CD4-positive, alpha-beta T cell treated with Interleukin-1 beta for 1 hour (primary cell): ENCODE data around the gene PYROXD2.
"Not testable (repeated sequence)": the region's sequence is repeated elsewhere in the genome, so short reads cannot be mapped to it uniquely, and the experiment has no call there.

ENCODE experiments used
- DNase-seq, 2 donors: peaks; one replicate each; pipeline ENCODE4 v3.0.0-alpha.2; 2020 to 2022

Gene PYROXD2

DNA sequence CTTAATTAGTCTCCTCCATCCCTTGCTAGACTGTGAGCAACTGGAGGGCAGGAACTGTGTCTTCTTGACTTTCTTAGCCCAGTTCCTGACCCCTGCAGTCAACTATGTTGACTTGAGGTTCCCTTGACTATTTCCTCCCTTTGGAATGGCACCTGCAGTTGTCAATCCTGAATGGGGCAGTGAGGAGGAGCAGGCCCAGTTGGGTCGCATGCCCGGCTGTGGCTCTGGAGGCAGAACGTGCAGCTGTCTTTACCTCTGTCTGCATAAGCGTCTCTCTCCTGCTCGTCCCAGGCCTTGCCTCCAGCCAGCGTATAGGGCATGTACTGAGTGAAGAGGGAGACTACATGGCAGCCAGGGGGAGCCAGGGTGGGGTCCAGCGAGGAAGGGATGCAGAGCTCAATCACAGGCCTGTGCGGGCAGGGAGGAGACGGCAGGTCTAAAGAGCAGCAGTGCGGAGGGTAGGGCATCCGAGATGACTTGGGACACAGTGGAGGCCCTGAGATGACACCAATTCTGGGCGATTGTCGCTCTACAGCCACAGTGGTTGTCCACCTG is 26.8 kb downstream of the PYROXD2 start:
- no peak for DNase-seq

DNA sequence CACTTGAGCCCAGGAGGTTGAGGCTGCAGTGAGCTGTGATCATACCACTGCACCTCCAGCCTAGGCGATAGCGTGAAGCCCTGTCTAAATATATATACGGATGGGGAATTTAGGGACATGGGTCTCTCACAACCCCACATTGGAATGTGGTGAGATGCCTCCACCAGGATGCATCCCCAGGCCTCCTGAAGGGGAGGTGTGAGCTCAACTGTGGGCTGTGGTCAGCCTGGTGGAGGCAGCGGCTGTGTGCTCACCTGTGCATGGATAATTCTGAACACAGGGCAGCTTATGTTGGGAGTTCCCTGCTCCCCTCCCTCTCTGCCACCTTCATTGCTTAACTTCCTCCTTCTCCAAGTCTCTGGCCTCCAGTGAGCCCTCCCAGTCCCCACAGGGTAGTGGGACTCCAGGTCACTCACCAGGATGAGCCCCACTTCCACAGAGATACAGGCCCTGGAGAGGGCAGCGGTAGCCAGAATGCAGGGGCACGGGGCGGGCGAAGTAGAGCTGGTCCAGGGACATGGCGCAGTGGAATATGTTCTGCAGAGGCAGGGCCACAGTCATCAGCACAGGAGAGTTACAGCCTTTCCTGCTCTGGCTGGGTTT is 30.4 kb downstream of the PYROXD2 start:
- DNase-seq, result no peak

DNA sequence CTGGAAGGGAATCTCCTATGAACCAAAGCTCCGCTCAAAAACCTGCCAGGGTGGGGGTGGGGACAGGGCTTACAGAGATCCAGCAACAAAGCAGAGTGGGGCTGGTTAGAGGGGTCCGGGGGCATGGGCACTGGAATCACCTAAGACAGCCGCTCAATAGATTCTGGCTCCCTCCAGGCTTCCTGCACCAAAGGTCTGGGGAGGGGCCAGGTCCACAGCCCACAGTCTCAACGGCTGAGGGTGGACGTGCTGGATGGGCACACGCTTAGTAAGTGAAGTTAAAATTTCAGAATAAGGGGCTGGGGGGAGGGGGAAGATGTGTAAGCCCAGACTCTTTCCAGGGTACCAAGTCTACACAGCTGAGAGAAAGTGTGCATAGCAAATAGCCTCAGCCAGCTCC is 31.1 kb downstream of the PYROXD2 start:
- DNase-seq, result no peak

DNA sequence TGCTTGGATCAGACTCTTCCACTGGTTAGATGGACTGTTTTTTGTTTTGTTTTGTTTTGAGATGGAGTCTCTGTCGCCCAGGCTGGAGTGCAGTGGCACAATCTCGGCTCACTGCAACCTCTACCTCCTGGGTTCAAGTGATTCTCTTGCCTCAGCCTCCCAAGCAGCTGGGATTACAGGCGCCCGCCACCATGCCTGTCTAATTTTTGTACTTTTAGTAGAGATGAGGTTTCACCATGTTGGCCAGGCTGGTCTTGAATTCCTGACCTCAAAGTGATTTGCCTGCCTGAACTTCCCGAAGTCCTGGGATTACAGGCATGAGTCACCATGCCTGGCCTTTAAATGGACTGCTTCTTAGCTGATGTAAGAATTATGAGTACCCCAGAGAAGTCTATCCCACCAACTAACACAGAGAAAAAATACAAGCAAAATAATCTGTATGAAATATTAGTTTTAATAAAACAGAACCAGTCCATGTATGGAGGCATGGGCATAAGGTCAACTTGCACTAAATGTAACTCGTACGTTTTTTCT is 31.8 kb downstream of the PYROXD2 start:
- DNase-seq, result not testable (repeated sequence)

DNA sequence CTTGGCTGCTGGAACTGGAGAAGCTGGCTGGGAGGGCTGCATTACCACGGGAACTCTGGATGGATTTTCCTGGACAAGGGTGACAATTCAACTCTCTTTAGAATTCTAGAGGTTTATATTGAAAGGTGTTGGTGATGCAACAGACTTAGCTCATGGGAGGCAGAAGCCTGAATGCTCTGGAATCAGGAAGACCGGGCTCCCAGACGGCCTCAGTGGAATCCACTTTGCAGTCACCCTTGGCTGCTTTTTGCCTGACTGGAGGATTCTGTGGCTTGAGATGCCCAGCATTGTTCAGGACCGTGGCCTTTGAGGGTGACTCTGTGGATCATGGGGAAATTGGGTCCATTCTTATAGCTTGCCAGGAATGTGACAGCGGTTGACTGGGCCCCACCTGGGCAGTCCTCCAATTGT is 32.3 kb downstream of the PYROXD2 start:
- DNase-seq, result no peak

DNA sequence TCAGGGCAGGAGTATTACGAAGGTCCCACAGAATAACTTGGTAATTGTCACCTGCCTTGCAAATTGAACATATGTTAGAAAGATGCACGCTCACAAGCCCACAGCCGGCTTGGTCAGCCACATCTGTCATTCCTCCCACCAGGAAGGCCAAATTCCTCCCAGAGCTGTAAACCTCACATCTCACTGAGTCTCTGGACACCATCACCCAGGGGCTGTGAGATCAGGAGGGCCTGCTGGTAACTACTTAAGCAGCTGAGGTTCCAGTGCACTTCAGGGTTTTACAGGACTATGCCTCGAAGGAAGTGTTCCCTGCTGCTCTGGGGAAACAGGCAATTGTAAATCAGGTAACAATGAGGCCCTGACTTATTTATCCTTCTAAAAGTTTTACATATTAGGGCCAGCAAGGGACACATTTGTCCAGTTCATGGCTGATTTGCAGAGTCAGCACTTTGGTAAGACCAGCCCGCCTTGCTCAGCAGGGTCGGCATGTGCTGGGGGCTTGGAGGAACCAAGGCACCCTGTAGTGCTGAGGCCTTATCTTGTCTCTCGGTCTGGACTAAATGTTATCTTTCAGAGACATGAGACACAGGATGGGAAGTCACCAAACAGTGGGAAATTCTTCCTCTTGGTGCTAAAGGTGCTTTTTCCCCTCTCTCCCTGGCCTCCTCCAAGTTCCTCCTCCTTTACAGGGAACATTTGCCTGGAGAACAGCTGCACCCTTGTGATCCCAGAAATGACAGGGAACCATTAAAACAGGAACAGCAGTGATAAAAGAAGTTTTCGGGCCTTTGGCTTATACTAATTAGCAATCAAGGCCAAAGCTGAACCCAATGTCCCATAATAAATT is 34.3 kb downstream of the PYROXD2 start:
- DNase-seq, result no peak

DNA sequence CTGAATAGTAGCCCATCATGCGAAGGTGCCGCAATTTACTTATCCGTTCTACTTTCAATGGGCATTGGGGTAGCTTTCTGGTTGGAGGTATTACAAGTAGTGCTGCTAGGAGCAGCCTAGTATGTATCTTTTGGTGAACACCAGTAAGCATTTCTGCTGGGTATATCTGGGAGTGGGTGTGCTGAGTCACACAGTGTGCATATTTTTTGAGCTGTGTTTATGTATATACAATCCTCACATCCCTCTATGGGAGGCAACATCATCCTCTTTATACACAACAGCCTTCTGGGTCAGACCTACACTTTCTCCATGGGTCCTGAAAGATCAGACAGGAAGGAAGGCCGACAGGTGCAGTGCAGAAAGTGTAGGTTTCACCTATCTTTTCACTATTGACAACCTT is 36.3 kb downstream of the PYROXD2 start:
- DNase-seq, result no peak

DNA sequence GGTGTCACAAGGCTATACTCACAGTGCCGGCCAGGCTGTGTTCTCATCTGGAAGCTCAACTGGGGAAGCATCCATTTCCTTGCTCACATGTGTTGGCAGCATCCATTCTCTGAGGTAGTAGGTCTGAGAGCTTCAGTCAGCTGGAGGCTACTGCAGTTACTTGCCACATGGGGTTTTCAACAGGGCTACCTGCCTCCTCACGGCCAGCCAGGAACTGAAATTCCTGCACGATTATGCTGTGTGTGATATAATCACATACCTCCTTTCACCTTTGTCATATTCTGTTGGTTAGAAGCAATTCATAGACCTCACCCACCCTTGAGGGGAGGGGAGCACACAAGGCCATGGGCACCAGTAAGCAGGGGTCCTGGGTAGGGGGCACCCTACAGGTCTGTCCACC is 37.4 kb downstream of the PYROXD2 start:
- DNase-seq, result no peak

DNA sequence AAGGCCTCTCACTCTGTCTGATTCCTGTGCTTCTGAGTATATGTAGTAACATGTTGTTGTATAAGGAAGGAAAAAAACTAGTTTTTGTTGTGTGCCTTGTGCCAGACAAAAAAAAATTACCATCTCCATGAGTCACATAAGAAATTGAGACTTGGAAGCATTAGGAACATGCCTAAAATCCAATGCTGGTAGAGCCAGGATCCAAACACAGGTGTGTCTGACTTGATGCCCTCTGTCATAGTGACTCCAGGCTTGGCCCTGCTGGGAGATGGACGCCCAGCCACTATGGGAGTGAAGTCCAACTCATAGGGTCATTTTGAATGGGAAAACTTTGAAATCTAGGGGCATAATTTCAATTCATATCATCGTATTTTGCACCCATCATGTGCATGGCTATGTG is 38.0 kb downstream of the PYROXD2 start:
- no peak for DNase-seq

DNA sequence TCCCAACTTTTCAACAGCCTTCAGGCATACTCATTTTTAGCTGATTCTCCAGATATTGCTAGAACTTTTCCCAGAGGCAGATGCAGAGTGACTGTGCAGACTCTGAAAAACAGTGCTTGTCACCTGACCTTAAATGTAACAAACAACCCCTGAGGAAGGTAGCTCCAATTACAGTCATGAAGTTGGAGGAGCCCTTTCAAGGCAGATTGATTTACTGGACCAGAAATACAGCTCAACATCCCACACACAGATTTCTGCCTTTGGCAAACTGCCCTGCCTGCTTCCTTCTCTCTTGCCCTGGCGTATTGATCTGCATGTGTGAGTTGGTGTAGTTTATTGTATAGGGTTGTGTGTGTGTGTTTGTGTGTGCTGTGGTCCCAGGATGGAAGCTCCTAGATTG is 38.5 kb downstream of the PYROXD2 start:
- DNase-seq, result no peak

DNA sequence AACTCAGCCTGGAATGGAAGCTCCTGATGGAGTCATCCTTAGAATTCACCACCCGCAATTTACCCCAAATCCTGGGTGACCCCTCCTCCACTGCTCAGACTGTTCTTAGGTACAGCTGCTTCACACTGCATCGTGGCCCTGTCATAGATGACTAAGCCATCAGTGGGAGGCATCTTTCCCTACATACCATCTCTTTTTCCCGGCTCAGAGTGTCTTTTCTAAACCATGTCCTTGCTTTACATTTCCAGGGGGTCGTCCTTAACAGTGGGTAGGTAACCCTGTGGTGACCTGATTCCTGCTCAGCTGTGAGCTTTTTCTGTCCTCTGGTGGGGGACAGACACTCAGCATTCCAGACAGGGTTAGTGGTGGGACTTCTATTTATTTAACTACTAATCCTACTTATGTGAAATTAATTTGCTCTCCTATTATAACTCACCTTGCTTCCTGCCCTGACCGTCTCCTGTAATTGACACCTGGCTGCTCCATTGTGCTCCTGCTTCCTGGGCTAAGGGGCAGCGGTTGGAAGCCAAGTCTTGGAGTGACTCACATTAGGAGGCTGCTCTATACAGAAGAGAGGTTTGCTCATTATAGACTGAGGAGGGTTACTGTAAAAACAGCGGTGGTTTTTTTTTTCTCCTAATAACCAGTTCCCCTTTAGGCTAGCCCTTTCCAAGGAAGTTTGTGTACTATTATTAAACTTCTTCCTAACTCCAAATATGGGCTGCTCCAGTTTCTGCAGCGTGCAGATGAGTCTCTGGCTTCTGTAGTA is 40.6 kb downstream of the PYROXD2 start:
- DNase-seq, result no peak

DNA sequence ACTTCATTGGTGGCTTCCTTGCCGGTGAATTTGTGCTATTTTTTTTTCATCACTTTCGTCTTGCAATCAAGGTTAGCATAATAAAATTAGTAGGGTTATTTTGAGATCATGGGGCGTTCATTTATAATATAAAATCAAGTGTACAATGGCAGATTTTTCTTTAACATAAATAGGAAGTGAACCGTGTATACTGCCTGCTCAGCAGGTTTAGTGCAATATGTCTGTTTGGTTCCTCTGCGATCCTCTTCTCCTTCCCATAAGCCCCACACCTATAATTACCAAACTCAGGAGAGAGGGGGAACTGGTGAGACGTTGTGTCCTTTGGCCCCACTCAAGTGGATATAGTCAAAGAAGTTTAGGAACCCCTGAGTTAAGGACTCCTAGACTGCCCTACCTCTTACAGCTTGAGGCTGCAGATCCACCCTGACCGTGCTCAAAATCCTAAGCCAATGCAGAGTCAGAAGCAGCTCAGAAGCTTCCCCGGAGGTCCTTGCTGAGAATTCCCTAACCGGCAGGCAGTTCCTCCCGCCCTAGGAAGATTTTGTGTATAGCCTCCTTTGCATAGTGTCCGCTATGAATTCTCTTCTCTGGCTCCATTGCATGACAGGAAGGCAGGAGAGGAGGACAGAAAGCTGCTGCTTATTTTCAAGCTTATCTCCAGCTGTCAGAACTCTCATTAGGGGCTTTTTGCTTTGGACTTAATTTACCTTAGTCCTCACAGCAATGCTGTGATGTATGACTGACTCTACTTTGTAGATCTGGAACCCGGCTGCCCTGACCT is 41.5 kb downstream of the PYROXD2 start:
- no peak for DNase-seq

DNA sequence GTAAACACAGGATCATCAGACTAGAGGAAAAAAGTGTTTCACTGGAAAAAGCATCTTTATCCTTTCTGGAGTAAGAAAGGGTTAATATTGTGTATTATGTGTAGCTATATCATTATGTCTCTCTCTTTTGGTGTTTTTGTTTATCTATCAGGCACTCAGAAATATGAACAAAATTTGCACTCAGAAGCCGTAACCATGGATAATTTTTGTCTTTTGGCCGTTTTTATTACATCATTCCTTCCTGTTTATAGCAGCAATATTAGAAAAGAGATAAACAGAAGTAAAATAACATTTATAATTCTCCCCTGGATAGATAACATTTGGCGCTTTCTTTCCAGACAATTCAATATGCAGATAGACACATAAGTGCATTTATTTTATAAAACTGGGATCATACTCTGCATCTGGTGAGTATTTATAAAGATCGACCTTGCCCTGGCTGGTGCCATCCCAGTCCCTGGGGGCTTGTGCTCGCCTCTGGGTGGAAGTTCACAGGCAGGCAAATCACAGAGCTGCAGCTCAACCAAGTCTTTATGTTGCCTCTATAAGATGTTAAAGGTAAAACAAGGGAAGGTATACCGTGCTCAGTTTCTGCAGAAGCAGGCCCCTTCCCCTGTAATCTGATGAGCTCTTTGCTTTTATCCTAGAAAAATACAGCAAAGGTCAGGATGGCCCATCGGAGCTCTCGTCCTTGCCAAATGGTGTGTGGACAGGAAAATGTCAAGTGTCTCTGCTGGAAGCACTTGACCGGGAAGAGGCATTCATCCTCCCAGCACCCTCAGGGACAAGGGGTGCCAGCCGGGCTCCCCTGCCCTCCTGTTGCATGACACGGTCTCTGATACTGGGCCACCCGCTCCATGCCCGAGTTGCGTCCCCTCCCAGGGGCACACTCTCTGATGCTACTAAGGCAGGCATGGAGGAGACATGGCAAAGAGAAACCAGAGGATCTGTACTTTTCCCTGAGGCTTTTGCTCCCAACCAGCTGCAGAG is 43.9 kb downstream of the PYROXD2 start:
- DNase-seq, result no peak

DNA sequence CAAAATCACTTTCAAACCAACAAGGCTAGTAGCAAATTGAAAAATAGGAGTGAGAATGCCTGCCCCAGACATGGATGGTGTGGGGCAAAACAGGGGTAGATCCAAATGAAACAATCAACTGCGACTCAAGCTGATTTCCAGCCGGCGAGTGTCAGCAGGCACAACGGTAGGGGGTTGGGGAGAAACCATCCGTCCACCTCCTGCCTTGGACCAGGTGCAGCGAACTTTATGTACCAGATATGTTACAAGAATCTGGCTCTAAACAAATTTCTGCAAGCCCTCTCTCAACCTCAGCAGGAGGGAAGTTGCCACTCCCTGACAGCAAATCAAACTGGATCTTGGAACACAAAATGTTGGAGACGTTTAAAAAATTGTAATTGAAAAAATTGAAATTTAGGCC is 45.2 kb downstream of the PYROXD2 start:
- DNase-seq, result no peak

DNA sequence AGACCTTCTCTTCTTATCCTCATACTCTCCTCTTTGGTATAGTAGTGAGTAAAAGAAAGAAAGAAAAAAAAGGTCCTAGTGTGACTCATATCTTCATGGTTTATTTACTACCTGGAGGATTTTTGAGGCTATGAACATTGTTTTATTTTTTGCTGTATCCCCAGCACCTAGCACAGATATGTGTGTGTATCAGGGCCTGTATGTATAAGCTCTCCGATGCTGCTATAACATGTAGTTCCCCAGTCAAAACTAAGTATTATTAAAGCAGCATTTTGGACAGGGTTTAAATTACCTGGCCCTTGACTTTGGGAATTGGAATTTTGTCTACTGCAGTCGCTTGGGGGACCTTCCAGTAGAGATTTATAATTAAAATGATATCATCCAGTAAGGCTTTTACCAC is 46.3 kb downstream of the PYROXD2 start:
- no peak for DNase-seq

DNA sequence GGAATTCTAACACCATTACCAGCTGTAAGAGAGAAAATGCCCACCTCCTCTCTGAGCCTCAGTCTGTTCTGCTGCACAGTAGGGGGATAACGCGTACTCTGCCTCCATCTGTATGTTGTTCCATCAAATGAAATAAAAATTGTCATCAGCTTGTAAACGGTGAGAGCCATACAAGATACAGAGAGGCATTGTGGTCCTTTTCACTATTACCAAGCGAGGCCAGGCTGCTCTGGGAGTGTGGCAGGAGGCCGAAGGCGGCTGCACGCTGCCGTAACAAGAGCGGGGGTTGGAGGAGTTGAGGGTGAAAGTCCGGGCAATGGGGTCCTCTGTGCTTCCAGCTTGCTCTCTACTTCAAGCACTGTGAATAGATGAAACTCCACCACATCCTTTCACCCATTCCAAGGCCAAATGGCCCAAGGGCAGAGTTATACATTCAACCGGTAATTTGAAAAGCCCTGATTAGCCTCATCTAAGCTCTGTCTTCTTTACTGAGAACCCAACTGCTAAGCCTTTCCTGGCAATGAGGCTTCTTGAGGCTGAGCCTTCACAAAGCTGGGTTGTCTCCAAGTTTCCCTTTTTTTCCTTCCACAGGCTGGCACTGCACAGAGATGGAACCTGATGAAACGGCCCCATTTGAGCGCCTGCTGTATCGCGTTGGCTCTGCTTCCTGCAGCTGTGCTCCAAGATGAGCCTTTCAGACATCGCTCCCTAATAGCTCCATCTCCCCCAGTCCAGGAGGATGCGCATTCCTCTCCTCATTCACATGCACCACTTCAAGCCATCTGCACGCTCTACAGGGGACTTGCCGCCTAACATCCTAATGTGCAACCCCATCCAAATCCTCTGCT is 47.2 kb downstream of the PYROXD2 start:
- no peak for DNase-seq

DNA sequence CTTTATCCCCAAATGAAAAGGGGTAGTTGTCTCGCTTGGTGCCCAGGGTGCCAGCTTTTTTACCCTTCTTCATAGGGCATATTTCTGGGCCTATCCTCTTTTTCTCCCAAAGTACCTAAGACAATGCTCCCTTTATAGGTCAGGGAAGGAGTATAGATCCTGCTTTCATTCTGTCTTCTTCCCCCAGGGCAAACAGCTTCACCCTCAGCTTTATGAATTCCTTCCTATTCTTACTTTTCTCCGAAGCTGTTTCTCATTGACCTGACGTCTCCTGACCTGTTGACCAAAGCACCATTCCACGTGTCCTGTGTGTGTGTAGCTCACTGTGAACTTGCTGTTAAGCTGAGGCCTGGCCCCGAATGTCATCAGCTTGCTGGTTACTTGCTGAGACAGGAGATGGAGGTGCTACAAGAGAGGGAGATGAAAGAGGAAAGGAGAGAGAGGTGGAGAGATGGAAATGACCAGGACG is 48.9 kb downstream of the PYROXD2 start:
- no peak for DNase-seq

DNA sequence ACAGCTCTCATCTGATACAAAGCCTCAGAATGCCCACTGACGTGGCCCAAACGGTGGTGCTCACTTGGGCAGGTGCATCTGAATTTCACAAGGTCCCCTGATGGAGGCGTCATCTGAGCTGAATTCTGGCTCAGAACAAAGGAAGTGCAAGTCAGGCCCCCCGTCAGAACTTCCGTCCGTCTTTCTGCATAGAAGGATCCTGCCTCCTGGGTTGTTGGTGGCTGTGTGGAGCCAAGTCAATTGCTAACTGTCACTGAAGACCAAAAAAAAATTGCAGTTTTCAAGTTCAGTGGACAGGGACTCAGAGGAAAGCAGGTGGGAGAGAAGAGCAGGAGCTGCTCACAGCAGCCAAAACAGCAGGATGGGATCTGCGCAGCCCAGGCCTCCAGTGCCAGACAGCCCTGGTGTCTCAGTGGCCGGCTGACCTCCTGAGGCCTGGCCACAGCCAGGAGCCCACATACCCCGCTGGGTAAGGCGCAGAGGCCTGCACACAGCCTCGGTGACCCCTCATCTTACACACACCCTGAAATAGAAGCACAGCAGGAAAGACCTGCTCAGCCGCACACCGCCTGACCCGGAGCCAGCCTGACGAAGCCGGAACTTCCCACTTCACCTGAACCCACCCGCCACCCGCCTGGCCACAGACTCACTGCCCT is 49.4 kb downstream of the PYROXD2 start:
- no peak for DNase-seq

DNA sequence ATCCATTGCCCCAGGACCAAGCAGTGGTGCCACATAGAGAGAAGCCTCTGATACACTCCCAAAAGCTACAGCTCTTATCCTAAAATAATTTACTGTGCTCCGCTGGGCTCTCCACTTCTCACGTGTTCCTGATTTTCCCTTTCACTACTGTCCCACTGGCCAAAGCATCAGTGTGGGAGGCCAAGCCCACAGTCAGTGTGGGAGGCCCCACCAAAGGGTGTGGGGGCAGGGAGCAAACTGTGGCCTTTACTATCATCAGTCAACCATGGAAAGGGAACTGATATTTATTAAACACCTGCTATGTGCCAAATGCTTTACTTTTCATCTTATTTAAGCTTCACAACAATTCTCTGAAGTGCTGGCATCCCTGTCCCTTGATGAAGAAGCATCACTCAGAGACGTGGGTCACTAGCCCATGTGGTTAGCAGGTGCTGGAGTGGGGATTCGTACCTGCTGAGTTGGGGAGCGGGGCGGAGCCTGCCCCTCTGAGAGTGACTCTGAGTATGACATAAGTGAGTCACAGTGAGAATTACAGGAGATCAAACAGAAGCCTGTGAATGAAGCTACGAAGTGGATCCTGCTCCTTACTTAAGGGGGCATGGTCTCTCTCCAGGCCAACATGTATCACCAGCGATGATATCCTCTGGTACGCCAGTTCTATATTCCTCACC is 50.4 kb downstream of the PYROXD2 start:
- DNase-seq, result no peak
